CD4-positive, alpha-beta T cell (primary cell): Measurements from ENCODE around the gene CRIM1. TPM values are rescaled to one million over a fixed set of nuclear protein-coding genes. Genes with fewer than 3 reads are reported as not detected.

Source experiments
- ATAC-seq: fragments of 200-7000 bp; cut with Tn5 transposase; one replicate; pipeline ENCODE4 v1.10.0; 2022; ENCODE audit warnings: mild to moderate bottlenecking; ENCODE audit not compliant: poor library complexity
- CTCF ChIA-PET: fragments of 350-600 bp; sonication (Branson Sonifier 250); formaldehyde crosslinking; loops from one replicate; lab custom pipeline; 2021; ENCODE audit warnings: antibody characterized with exemption, inconsistent platforms; lab: Charles Lee
- POLR2A ChIA-PET: fragments of 350-600 bp; sonication (Branson Sonifier 250); formaldehyde crosslinking; loops from one replicate; lab custom pipeline; 2021; ENCODE audit warnings: antibody characterized with exemption, inconsistent platforms; lab: Charles Lee
- DNase-seq, 14 experiments: peaks; one replicate each; pipeline ENCODE4 v3.0.0-alpha.2; 2013 to 2020; ENCODE audit warnings: mixed read lengths in 2 of 14
- H3K27ac ChIP-seq, 2 donors: one replicate each; pipeline versions ENCODE4 v1.5.1 to v1.7.0; 2013; ENCODE audit warnings: low read length in 2 of 2, low read depth in 1 of 2, mild to moderate bottlenecking in 1 of 2
- H3K27me3 ChIP-seq, 2 experiments: 1 replicate in 1 of 2; 2 replicates in 1 of 2; pipeline versions ENCODE4 v1.6.1 to v1.7.0; 2013; ENCODE audit warnings: low read length in 2 of 2, control low read depth in 1 of 2, mild to moderate bottlenecking in 1 of 2, moderate library complexity in 1 of 2; ENCODE audit not compliant: insufficient read depth in 2 of 2, control insufficient read depth in 1 of 2
- H3K36me3 ChIP-seq: one replicate; pipeline ENCODE4 v1.6.1; 2013; ENCODE audit warnings: low read length, control low read depth; ENCODE audit not compliant: insufficient read depth
- H3K4me1 ChIP-seq: one replicate; pipeline ENCODE4 v1.6.1; 2013; ENCODE audit warnings: low read length, control low read depth; ENCODE audit not compliant: insufficient read depth
- H3K4me3 ChIP-seq: one replicate; pipeline ENCODE4 v1.5.1; 2013; ENCODE audit warnings: mild to moderate bottlenecking, low read length, moderate library complexity
- H3K9me3 ChIP-seq, 2 experiments: 1 replicate in 1 of 2; 2 replicates in 1 of 2; pipeline versions ENCODE4 v1.6.1 to v1.7.0; 2013; ENCODE audit warnings: low read length in 2 of 2, mild to moderate bottlenecking in 2 of 2, control low read depth in 1 of 2, moderate library complexity in 1 of 2; ENCODE audit not compliant: control insufficient read depth in 1 of 2, insufficient read depth in 1 of 2
- H3K27ac Mint-ChIP-seq: one replicate; pipeline ENCODE4 v1.8.0; 2020; ENCODE audit warnings: mixed read lengths
- H3K27me3 Mint-ChIP-seq: one replicate; pipeline ENCODE4 v1.8.0; 2021; ENCODE audit warnings: mixed read lengths
- H3K36me3 Mint-ChIP-seq: one replicate; pipeline ENCODE4 v1.8.0; 2021; ENCODE audit warnings: low read depth, mixed read lengths
- H3K4me1 Mint-ChIP-seq: one replicate; pipeline ENCODE4 v1.8.0; 2021; ENCODE audit warnings: low read depth, mixed read lengths
- H3K4me3 Mint-ChIP-seq: one replicate; pipeline ENCODE4 v1.8.0; 2020; ENCODE audit warnings: mild to moderate bottlenecking, mixed read lengths
- H3K9me3 Mint-ChIP-seq: one replicate; pipeline ENCODE4 v1.8.0; 2020; ENCODE audit warnings: mixed read lengths
- intact Hi-C, 2 experiments: fragments of 100-400 bp; cut with DNase I in 1 of 2; cut with micrococcal nuclease in 1 of 2; formaldehyde crosslinking; loops; one replicate each; pipeline versions ENCODE4 v1.15.1 to v1.9.0; 2023 to 2025; cut with DNase I, micrococcal nuclease
- total RNA-seq, 174 experiments: library from RNA in 2 of 174; stranded (reverse) in 2 of 174; gene quantifications; one replicate each; pipeline ENCODE4 v1.2.3 and lab custom pipeline; 2021 to 2026
- TF ChIP-seq, protein P1 (sequence below): fragments of 200-600 bp; IDR thresholded peaks from one replicate; pipeline ENCODE4 v1.8.0; 2022; ENCODE audit warnings: antibody characterized with exemption, mild to moderate bottlenecking

The CRIM1 gene
- total RNA-seq, 2 experiments from 2014 or later: 1.1 to 1.7 TPM

DNA sequence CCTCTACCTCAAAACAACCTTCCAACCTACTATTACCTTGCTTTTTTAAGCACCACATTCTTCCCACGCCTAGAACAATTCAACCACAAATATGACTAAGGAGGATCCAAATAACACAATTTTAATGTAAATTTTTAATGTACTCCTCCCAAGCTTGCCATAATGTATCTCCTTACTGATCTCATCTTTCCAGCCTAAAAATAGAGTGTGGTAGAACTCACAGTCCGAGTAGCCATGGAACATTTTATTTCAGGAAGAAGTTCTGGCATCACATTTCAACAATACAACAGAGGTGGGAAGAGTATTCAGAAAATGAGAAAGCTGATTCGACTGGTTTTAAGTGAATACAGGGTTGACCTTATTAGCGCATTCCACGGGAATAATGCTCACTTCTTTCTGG lies 227.0 kb downstream of the CRIM1 start:
- no peak overlapping the region for H3K4me3 Mint-ChIP-seq
- intact Hi-C loops: no loop called here
- CTCF ChIA-PET: no interaction called here
- Histone ChIP-seq H3K27ac (no peak overlapping the region), H3K36me3 (peaks cover 49% of the 10 kb centered on the region), H3K4me1 (no peaks in the 10 kb centered on the region), H3K9me3 (no peaks in the 10 kb centered on the region), H3K27me3 (no peaks in the 10 kb centered on the region), H3K4me3 (no peak overlapping the region)
- H3K27ac Mint-ChIP-seq: no peak overlapping the region
- POLR2A ChIA-PET: no interaction called here
- no peaks in the 10 kb centered on the region for H3K9me3 Mint-ChIP-seq
- ATAC-seq (no peak), DNase-seq (no peak)
- H3K4me1 Mint-ChIP-seq: no peaks in the 10 kb centered on the region
- no peaks in the 10 kb centered on the region for H3K27me3 Mint-ChIP-seq
- TF ChIP-seq, protein P1, sequence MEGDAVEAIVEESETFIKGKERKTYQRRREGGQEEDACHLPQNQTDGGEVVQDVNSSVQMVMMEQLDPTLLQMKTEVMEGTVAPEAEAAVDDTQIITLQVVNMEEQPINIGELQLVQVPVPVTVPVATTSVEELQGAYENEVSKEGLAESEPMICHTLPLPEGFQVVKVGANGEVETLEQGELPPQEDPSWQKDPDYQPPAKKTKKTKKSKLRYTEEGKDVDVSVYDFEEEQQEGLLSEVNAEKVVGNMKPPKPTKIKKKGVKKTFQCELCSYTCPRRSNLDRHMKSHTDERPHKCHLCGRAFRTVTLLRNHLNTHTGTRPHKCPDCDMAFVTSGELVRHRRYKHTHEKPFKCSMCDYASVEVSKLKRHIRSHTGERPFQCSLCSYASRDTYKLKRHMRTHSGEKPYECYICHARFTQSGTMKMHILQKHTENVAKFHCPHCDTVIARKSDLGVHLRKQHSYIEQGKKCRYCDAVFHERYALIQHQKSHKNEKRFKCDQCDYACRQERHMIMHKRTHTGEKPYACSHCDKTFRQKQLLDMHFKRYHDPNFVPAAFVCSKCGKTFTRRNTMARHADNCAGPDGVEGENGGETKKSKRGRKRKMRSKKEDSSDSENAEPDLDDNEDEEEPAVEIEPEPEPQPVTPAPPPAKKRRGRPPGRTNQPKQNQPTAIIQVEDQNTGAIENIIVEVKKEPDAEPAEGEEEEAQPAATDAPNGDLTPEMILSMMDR: no peak
- peaks cover 96% of the 10 kb centered on the region for H3K36me3 Mint-ChIP-seq

DNA sequence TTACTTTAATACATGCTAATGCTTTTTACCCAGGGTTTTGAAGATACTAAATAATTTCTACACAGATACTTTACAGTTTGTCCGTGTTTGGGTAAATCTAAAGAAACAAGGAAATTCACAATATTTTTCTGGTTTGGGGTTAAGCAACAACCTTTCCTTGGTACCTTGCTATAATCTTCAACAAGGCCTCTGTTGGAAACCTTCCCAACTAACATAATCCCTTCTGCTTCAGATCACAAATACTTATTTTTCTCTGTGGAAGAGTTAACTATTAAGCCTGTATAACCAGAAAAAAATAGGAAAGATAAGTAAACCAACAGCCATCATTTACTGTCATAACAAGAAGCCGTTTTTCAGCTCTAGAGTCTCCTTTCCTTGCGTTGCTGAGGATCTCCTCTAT lies 227.4 kb downstream of the CRIM1 start:
- Histone ChIP-seq H3K4me1 (no peaks in the 10 kb centered on the region), H3K27ac (no peak overlapping the region), H3K9me3 (no peaks in the 10 kb centered on the region), H3K36me3 (peaks cover 45% of the 10 kb centered on the region), H3K27me3 (no peaks in the 10 kb centered on the region), H3K4me3 (no peak overlapping the region)
- Mint-ChIP-seq H3K4me3 (no peak overlapping the region), H3K27me3 (no peaks in the 10 kb centered on the region), H3K27ac (no peak overlapping the region), H3K36me3 (peaks cover 92% of the 10 kb centered on the region), H3K4me1 (no peaks in the 10 kb centered on the region), H3K9me3 (no peaks in the 10 kb centered on the region)
- CTCF ChIA-PET: no interaction called here
- intact Hi-C loops: no loop called here
- no peak for DNase-seq
- TF ChIP-seq, protein P1: no peak
- no peak for ATAC-seq
- POLR2A ChIA-PET: no interaction called here

- H3K27me3 ChIP-seq: no peaks in the 10 kb centered on the region
- Mint-ChIP-seq H3K4me1 (no peaks in the 10 kb centered on the region), H3K27ac (no peak overlapping the region), H3K9me3 (no peaks in the 10 kb centered on the region), H3K27me3 (no peaks in the 10 kb centered on the region), H3K4me3 (no peak overlapping the region), H3K36me3 (peaks cover 84% of the 10 kb centered on the region)
- no peak overlapping the region for H3K4me3 ChIP-seq
- H3K36me3 ChIP-seq: peaks cover 40% of the 10 kb centered on the region
- no peaks in the 10 kb centered on the region for H3K4me1 ChIP-seq
- no peak for DNase-seq
- ChIA-PET CTCF (no interaction called here), POLR2A (no interaction called here)
- ATAC-seq: no peak
- intact Hi-C loops: no loop called here
- no peak overlapping the region for H3K27ac ChIP-seq
- no peaks in the 10 kb centered on the region for H3K9me3 ChIP-seq
- TF ChIP-seq, protein P1: no peak
Measured at GRCh38 chr2:36584148-36584794, 228.7 kb downstream of the CRIM1 start.
